A673 (cell line): Measurements from ENCODE around the gene TOGARAM1. TPM values are rescaled to one million over a fixed set of nuclear protein-coding genes. Genes with fewer than 3 reads are reported as not detected.

Experiments
- BruUV-seq: library from RNA; stranded (reverse); fragments of 400-500 nt; replicated peaks from 2 replicates; lab custom pipeline; 2021; lab: Mats Ljungman, UMichigan
- CTCF ChIA-PET: fragments of 300-600 bp; sonication (Branson Sonifier 250); formaldehyde crosslinking; loops from one replicate; lab custom pipeline; 2022; ENCODE audit warnings: antibody characterized with exemption; lab: Charles Lee
- POLR2A ChIA-PET: fragments of 300-600 bp; sonication (Branson Sonifier 250); formaldehyde crosslinking; loops from one replicate; lab custom pipeline; 2022; ENCODE audit warnings: antibody characterized with exemption; ENCODE audit not compliant: low non-redundant PET; lab: Charles Lee
- DNase-seq: peaks from one replicate; pipeline ENCODE4 v3.0.0-alpha.2; 2015; ENCODE audit warnings: low spot score
- H3K27ac ChIP-seq: fragments of 200-600 bp; sonication (generic); 2 replicates; pipeline ENCODE4 v1.5.1; 2016; ENCODE audit warnings: mixed run types, low read depth, mild to moderate bottlenecking, mixed read lengths, antibody characterized with exemption, low read length; ENCODE audit not compliant: poor library complexity, severe bottlenecking
- H3K27me3 ChIP-seq: fragments of 200-600 bp; sonication (generic); replicated peaks from 2 replicates; pipeline ENCODE4 v1.6.1; 2017; ENCODE audit warnings: mixed run types, low read depth, mild to moderate bottlenecking, mixed read lengths, antibody characterized with exemption, low read length; ENCODE audit not compliant: insufficient read depth, poor library complexity
- H3K36me3 ChIP-seq: fragments of 200-600 bp; sonication (generic); 2 replicates; pipeline ENCODE4 v1.6.1; 2016; ENCODE audit warnings: mixed run types, mild to moderate bottlenecking, mixed read lengths, antibody characterized with exemption, low read length; ENCODE audit not compliant: insufficient read depth, poor library complexity, severe bottlenecking
- H3K4me1 ChIP-seq: fragments of 200-600 bp; sonication (generic); 2 replicates; pipeline ENCODE4 v1.6.1; 2017; ENCODE audit warnings: mixed run types, mild to moderate bottlenecking, mixed read lengths, antibody characterized with exemption, low read length; ENCODE audit not compliant: insufficient read depth, poor library complexity, severe bottlenecking
- H3K4me3 ChIP-seq: fragments of 200-600 bp; sonication (generic); 2 replicates; pipeline ENCODE4 v1.5.1; 2016; ENCODE audit warnings: low read depth, mixed run types, mild to moderate bottlenecking, mixed read lengths, low read length; ENCODE audit not compliant: poor library complexity, severe bottlenecking
- H3K9me3 ChIP-seq: fragments of 200-600 bp; sonication (generic); 2 replicates; pipeline ENCODE4 v1.6.1; 2016; ENCODE audit warnings: mixed run types, low read depth, mild to moderate bottlenecking, mixed read lengths, antibody characterized with exemption, low read length; ENCODE audit not compliant: poor library complexity, severe bottlenecking
- CTCF ChIP-seq: fragments of 300-800, 200-600 bp; sonication (generic); conservative IDR thresholded peaks from 2 replicates; pipeline ENCODE4 v1.5.1; 2017; ENCODE audit warnings: low read depth, mild to moderate bottlenecking, antibody characterized with exemption, low read length, moderate library complexity, mixed read lengths
- EZH2 ChIP-seq: fragments of 200-600 bp; sonication (generic); IDR thresholded peaks from 2 replicates; pipeline ENCODE4 v1.6.1; 2017; ENCODE audit warnings: borderline replicate concordance, low read depth, mild to moderate bottlenecking, mixed read lengths, antibody characterized with exemption, low read length; ENCODE audit not compliant: poor library complexity, severe bottlenecking
- intact Hi-C: fragments of 100-400 bp; cut with micrococcal nuclease; formaldehyde crosslinking; loops from one replicate; pipeline ENCODE4 v1.10.0; 2022; ENCODE audit not compliant: unreplicated experiment
- total RNA-seq: library from RNA; stranded (reverse); gene quantifications from 2 replicates; pipeline ENCODE4 v1.2.3, GENCODE V29; 2021

TOGARAM1 gene
- total RNA-seq, 1 experiment from 2014 or later: 18.5 TPM

GRCh38 chr14:45096218-45096617 is 134.2 kb downstream of the TOGARAM1 start:
- TSS peak; percentile 4 for BruUV-seq
- DNase-seq: no peak

GRCh38 chr14:45103806-45104205 is 141.8 kb downstream of the TOGARAM1 start:
- H3K27ac ChIP-seq: no peak overlapping the region
- H3K36me3 ChIP-seq: peaks cover 91% of the 10 kb centered on the region
- ChIA-PET CTCF (no interaction called here), POLR2A (no interaction called here)
- H3K27me3 ChIP-seq: no peaks in the 10 kb centered on the region
- no peaks in the 10 kb centered on the region for H3K9me3 ChIP-seq
- TF ChIP-seq CTCF (no peak), EZH2 (no peak)
- H3K4me3 ChIP-seq: no peak overlapping the region
- intact Hi-C loops: no loop called here
- no TSS peak for BruUV-seq
- no peaks in the 10 kb centered on the region for H3K4me1 ChIP-seq
- peak; percentile 23 for DNase-seq

More at GRCh38 chr14:45096218-45096617, 134.2 kb downstream of the TOGARAM1 start:
- Histone ChIP-seq H3K9me3 (no peaks in the 10 kb centered on the region), H3K27ac (no peak overlapping the region), H3K27me3 (no peaks in the 10 kb centered on the region), H3K36me3 (peaks cover 64% of the 10 kb centered on the region), H3K4me1 (no peaks in the 10 kb centered on the region), H3K4me3 (no peak overlapping the region)
- ChIA-PET POLR2A (no interaction called here), CTCF (interaction anchor here (0.7 kb wide), 1 partner anchor 389 kb away, joined by 7 read pairs; no protein-coding TSS in a partner anchor)
- no peak for TF ChIP-seq EZH2
- TF ChIP-seq CTCF: no peak
- intact Hi-C loops: no loop called here

- BruUV-seq: no TSS peak
- H3K27me3 ChIP-seq: no peaks in the 10 kb centered on the region
- H3K36me3 ChIP-seq: peaks cover 91% of the 10 kb centered on the region
- H3K9me3 ChIP-seq: no peaks in the 10 kb centered on the region
- peak overlapping the region; percentile 11 for H3K27ac ChIP-seq
- ChIA-PET POLR2A (no interaction called here), CTCF (no interaction called here)
- H3K4me1 ChIP-seq: no peaks in the 10 kb centered on the region
- no peak for DNase-seq
- no peak overlapping the region for H3K4me3 ChIP-seq
- TF ChIP-seq EZH2: no peak
- no peak for TF ChIP-seq CTCF
- intact Hi-C loops: no loop called here
Measured at GRCh38 chr14:45104561-45104960, 142.6 kb downstream of the TOGARAM1 start.
